ENCODE results near the gene GPR161.

The GPR161 gene

DNA sequence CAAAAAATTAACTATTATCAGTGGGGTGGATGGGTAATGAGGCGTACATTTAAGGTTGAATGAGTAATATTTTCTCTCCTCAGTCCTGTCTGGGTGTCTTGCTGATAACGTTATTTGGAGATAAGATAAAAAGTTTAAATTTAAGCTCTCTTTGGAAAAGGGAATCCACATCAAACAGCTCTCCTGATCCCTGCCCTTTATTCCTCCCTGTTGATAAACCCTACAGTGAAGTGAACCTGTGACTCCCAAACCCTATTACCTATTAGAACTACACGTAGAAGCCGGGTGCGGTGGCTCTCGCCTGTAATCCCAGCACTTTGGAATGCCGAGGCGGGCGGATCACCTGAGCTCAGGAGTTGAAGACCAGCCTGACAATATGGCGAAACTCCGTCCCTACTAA, 9.9 kb upstream of the GPR161 start:
- DNase-seq, result no peak

GRCh38 chr1:168146160-168146539, 9.4 kb upstream of the GPR161 start:
- DNase-seq, result no peak

DNA sequence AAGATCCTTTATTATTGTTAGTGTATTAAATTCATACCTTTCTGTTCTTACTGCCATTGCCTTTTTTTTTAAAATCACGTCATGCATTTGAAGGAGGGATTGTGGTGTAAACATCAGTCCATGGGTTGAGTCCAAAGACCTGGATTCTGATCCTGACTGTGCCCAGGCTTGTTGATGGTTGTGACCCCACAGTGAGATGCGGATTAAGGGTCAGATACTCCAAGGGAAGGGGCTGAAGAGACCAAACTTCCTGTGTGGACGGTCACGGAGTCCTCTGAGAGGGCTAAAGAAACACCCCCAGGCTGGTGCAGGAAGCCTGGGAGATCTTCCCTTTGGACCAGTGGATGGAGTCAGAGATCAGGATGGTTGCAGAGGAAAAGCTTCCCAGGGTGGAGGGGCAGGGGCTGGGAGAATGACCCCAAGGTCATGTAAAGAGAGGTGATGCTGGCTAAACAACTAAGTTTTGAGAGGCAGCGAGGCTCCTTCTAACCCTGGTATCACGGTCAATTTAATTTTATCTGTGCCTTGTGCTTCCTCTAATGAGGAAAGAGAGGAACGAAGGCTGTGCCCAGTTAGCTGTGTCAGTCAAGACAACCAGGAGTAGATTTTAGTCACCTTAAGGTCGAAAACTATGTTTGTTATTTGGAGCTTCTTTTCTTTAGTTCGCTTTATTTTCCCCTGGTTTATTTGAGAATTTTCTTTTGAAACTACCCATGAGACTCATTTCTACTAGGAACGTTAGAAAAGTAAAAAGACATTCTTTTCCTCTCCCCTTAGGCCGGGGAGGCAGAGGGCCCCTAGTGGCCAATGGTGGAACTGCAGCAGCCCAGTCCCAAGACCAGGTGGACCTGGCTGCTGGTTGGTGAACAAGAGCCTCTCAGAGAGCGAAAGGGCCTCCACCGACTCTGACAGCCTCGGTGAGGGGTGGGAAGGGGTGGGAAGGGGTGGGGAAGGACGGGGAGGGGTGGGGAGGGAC, 8.7 kb upstream of the GPR161 start:
- DNase-seq, result peak; percentile 58

DNA sequence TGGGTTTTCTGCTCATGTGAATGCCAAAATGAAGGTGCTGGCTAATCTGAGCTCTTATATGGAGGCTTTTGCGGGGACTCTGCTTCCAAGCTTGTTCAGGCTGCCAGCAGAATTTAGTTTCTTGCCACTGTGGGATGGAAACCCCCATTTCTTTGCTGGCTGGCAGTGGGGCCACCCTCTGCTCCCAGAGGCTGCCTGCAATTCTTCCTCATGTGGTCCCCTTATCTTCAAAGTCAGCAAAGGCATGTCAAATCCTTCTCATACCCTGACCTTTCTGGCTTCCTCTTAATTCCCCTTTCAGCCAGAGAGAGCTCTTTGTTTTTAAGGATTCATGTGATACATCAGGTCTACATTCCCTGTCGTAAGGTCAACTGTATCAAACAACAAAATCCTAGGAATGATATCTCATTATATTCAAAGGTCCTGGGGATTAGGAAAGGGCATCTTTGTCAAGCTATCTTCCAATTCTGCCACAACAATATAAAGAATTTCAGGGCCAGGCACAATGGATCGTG, 5.2 kb upstream of the GPR161 start:
- no peak for DNase-seq

GRCh38 chr1:168139070-168139469, 2.3 kb upstream of the GPR161 start:
- DNase-seq, result no peak

GRCh38 chr1:168138134-168138533, 1.4 kb upstream of the GPR161 start:
- no peak for DNase-seq

DNA sequence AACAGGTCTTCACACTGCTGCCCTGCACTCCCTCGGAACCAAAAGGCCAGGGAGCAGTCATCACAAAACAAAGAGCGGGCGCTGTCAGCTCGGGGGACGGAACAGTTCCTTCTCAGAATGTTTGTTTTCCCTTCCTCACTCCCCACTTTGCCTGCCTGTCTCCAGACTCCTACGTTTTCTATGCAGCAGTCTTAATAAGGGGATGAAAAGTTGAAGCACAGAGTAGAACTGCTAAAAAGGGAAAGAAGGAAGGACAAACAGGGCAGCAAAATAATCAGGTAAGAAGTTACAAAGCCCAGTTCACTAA, 738 bp upstream of the GPR161 start:
- DNase-seq, result no peak

DNA sequence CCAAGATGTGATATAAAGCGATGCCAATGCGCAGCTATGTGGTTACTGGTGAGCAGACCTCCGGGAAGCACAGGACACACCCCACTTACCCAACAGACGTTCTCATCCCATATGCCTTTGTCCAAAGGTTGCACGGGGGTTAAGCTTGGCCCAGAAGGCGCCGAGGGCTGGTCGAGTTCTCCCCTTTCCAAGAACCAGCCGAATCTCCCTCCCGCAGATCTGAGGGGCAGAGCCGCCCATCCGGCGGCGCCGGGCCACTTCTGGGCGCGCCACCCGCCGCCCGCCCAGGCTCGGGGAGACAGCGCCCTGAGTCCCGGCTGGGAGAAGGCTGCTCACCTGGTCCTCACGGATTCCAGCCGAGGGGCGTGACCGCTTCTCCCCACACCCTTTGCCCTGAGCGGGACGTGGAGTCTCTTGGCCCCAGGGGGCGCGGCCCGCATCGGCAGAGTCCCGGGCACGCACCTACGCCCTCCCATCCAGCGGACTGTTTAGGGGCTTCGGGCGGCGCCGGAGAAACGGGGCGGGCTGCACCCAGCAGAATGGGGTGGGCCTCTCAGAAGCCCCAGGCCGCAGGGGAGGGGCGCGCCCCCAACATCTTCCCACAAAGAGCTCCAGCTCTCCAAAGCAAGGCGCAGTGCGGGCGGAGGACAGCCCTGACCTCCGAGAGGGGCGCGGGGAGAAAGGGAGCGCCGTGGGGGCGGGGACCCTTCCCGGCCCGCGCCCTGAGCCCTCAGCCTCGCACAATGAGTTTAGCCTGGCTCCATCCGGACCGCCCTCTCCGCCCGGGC, 615 bp downstream of the GPR161 start:
- no peak for DNase-seq

DNA sequence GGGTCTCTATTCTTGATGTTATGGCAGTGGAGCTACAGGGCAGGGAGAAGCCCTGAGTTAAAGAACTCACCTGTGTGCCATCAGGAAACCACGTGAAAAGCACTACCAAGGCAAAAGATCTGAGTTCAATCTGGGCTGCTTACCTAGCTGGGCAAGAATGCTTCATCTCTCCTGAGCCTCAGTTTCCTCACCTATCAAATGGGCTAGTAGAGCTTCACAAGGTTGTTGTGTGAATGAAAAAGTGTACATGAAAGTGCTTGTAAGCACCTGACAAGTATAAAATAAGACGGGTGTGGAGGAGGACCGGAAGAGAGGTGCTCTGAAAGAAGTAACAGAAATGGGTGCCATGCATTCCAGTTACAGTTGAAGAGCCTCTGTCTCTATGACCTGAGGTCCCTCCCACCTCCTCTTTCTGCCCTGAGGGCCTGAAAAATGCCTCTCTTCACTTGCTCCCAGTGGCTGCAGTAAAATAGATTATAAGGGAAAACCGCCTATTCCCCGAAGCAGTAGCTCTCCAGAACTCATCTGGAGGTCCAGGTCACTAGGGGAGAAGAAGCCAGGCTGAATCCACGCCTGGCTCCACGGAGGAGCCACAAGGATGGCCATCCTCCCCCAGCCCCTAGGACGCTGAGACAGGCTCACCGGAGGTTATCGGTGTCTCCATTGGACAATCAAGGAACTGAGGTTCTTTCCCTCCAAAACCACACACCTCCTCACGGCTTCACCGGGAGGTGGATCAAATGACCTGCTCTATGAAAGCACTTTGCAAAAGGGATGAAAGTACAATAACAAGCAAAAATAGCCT, 1.4 kb downstream of the GPR161 start:
- no peak for DNase-seq

DNA sequence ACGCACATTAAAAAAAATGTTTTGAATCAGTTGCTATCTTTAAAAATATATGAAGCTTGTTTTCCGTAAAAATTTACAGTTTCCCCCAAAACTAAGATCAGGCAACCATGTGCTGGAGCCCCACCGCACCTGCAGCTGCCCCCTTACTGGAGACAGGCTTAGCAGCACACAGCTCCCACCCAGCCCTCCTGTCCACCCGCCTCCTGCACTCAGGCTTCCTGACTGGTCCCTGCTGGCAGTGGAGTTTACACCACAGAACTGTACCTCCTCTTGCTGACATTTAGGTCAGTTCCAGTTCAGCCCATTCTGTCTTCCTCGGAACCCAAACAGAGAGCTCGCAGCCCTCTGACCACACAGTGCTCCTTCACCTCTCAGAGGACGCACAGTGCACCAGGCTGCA, 2.1 kb downstream of the GPR161 start:
- DNase-seq, result no peak

DNA sequence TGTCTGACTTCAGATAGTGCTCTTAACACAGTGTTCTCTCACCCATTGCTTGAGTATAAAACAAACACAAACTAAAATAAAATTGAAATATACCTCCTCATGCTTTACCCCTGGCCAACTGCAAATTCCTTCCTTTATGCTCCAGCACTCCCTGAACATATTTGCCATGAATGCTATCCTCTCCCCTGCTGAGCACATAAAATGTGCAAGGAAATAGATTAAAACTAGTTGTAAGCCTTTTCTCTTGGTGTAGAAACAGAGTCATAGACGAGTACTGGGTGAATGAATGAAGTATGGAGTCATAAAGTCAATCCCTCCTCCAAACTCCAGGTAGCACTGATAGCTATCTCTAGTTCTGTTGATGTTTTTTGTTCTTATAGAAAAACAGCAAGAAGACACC, 2.6 kb downstream of the GPR161 start:
- DNase-seq, result no peak

DNA sequence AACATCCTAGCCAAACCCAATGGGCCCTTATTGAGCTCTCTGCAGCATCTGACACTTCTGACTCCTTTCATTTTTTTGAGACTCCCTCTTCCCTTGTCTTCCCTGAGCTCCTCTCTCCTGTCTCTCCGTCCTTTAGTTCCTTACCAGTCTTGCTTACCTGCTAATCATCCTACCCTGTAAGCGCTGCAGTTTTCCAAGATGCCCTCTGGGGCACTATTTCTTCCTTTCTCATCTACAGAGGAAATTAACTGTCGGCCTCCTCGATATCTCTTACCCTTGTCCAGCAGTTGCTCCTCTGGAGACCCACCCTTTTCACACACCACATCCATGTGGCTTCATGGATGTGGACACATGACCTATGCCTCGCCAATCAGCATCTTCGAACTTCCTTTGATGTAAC, 6.8 kb downstream of the GPR161 start:
- no peak for DNase-seq

GRCh38 chr1:168127503-168127902, 9.2 kb downstream of the GPR161 start:
- no peak for DNase-seq

DNA sequence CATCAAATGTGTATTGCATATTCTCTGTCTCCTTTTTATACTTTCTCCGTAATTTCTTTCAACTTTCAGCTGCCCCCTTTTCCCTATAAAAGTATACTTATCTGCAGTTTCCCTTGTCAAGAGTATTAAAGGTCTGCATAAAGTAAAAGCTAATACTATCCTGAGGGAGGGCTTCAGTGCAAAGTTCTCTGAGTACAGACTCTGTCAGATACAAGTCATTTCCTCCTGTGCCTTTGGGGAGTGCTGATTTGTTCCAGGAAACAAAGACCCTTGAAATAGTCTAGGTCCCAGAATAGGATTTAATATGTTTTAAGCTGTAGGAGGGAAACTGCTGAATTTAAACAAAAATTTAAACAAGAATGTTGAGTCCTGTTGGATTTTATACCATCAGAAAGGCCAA, 11.7 kb downstream of the GPR161 start:
- DNase-seq, result no peak

DNA sequence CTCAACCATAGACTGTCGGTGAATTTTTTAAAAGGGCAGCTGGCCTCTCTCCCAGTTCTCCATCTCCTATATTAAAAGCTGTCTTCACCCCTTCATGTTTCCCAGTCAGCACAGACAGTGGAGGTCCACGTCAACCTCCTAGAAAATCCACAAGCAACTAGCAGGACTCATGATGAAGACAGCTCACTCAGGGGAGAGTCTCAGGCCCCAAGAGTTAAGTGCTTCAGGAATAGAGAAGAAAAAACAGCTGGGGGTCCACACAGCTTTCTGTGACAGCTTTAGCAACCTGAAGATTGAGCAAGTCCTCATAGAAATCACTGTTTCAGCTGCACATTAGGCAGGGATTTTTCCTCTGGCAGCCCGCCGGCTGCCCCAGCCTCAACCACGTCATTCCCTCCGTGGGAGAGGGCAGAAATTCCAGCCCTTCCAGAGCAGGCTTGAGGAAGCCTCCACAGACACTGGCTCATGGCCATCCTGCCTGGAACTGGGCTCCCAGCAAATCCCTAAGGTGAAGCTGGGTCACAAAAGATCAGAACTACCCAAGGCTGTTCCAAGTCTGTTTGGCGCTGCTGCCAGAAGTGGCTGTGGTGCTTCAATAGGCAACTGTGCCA, 15.2 kb downstream of the GPR161 start:
- no peak for DNase-seq

GRCh38 chr1:168119750-168120149, 17.0 kb downstream of the GPR161 start:
- no peak for DNase-seq

DNA sequence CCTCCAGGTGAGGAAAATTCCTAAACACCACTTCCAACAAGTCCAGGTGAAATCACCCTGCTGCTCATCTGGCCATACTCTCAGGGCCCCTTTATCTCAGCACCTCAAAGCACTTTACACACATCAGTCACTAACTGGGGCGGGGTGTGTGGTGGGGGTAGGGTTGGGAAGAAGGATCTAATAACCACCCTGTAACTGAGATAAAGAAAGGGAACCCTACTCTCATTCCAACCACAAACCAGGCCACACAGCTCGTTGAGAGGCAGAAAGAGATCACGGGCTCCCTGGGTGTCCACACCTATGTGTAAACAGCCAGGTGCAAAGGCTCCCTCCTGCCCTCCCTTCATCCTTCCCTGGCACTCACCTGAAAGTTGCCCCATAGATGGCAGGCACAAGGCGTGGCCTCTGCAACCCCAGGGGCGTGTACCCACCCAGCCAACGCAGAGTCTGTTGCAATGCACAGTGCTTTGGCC, 20.4 kb downstream of the GPR161 start:
- no peak for DNase-seq

DNA sequence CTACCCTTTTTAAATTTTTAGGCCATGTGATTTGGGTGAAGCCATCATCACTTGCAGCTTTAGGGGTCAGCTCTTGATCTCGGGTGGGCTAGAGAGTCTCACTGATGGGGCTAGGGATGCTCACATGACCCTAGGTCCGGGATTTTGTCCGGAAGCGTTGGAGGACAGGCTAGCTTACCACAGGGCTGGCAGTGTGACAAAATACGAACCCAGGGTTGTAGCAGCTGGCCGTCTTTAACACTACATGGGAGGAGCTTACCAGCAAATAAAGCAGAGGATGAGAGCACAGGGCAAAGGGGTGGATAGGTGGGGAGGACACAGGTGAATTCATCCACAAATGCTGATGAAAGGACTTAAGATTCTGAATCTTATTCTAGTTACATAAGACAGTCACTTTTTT, 21.9 kb downstream of the GPR161 start:
- DNase-seq, result no peak

DNA sequence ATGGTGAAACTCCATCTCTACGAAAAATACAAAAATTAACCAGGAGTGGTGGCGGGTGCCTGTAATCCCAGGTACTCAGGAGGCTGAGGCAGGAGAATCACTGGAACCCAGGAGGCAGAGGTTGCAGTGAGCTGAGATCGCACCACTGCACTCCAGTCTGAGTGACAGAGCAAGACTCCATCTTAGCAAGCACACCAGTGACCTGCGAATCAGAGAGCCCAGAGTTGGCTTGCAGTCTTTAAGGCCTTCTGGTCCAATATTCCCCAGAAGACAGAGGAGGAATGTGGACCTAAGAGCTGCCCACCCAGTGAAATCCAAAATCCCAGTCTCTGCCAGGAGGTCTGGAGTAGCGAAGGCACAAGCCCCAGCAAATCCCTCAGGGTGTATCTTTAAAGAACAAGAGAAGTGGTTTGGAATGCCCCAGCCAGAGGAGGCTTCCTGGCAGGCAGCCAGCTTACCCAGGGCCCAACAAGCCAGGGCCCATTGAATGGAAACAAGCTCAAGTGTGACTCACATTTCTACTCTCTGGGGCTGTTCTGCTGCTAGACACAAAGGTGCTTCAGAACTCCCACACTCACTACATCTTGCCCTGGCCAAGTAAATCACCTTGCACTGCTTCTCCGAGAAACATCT, 23.9 kb downstream of the GPR161 start:
- DNase-seq, result no peak

GRCh38 chr1:168110896-168111545, 25.7 kb downstream of the GPR161 start:
- no peak for DNase-seq

DNA sequence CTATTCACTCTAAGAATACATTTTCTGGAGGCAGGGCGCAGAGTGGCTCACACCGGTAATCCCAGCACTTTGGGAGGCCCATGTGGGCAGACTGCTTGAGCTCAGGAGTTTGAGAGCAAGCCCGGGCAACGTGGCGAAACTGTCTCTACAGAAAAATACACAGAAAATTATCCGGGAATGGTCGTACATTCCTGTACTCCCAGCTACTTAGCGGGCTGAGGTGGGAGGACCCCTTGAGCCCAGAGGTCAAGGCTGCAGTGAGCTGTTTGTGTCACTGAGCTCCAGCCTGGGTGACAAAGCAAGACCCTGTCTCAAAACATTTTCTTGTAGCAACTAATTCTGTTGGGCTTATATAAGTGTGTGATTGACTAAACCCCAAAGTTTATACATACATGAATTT, 30.5 kb downstream of the GPR161 start:
- no peak for DNase-seq

DNA sequence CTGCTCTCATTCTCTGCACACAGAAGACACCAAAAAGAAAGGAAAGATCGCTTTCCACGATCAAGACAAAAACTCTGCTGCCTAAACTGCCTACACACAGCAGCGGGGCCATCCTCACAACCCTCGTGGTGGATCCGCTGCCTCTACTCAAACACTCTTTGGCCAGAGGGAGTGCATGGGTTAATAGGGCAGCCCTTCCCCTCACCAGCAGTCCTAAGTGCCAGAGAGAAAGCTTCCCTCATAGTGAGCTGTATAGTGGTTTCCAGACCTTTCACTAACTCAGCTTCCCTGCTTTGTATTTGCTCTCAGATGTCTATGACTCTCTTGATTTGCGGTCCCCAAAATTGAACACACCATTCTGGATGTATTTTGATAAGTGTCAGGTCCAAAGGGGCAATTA, 30.9 kb downstream of the GPR161 start:
- DNase-seq, result no peak
